ENCODE measurements around the gene TMEM120A.

The TMEM120A gene

GRCh38 chr7:75966190-75966961 lies 28.0 kb downstream of the TMEM120A start:
- TF ChIP-seq CTCF (IDR thresholded peaks at IDR 0.05; ENCODE audit: unreplicated experiment in 3 of 3): no peak
- Mint-ChIP-seq H3K27ac (peak overlapping the region; percentile 70 to 89 (median 87)), H3K36me3 (ENCODE audit: low read depth) (peaks cover 16% of the 10 kb centered on the region), H3K4me1 (peaks cover 67% of the 10 kb centered on the region), H3K27me3 (ENCODE audit: low read depth) (peaks cover 3% of the 10 kb centered on the region), H3K9me3 (no peaks in the 10 kb centered on the region), H3K4me3 (peak overlapping the region in 1 of 3 experiments; percentile 24)

- H3K4me1 Mint-ChIP-seq: peaks cover 67% of the 10 kb centered on the region
- TF ChIP-seq CTCF (IDR thresholded peaks at IDR 0.05; ENCODE audit: unreplicated experiment in 3 of 3): no peak
- H3K27ac Mint-ChIP-seq: peak overlapping the region; percentile 70 to 89 (median 87)
- peak overlapping the region in 1 of 3 experiments; percentile 37 for H3K4me3 Mint-ChIP-seq
- peaks cover 18% of the 10 kb centered on the region for H3K36me3 Mint-ChIP-seq (ENCODE audit: low read depth)
- H3K27me3 Mint-ChIP-seq (ENCODE audit: low read depth): peaks cover 3% of the 10 kb centered on the region
- no peaks in the 10 kb centered on the region for H3K9me3 Mint-ChIP-seq
Observed at GRCh38 chr7:75965617-75966016, 28.8 kb downstream of the TMEM120A start.

- Mint-ChIP-seq H3K4me3 (peak overlapping the region in 2 of 3 experiments; percentile 39 to 54), H3K27ac (peak overlapping the region; percentile 39 to 78 (median 78)), H3K4me1 (peaks cover 52% of the 10 kb centered on the region), H3K9me3 (no peaks in the 10 kb centered on the region), H3K27me3 (ENCODE audit: low read depth) (peaks cover 3% of the 10 kb centered on the region), H3K36me3 (ENCODE audit: low read depth) (peaks cover 23% of the 10 kb centered on the region)
- TF ChIP-seq CTCF (IDR thresholded peaks at IDR 0.05; ENCODE audit: unreplicated experiment in 3 of 3): no peak
Observed at GRCh38 chr7:75963381-75963995, 30.9 kb downstream of the TMEM120A start.

- Mint-ChIP-seq H3K4me3 (no peak overlapping the region), H3K4me1 (peaks cover 50% of the 10 kb centered on the region), H3K9me3 (no peaks in the 10 kb centered on the region), H3K27me3 (ENCODE audit: low read depth) (peaks cover 3% of the 10 kb centered on the region), H3K27ac (peak overlapping the region; percentile 39 to 78 (median 78)), H3K36me3 (ENCODE audit: low read depth) (peaks cover 26% of the 10 kb centered on the region)
- no peak for TF ChIP-seq CTCF (IDR thresholded peaks at IDR 0.05; ENCODE audit: unreplicated experiment in 3 of 3)
Observed at GRCh38 chr7:75962607-75963380, 31.6 kb downstream of the TMEM120A start.

- Mint-ChIP-seq H3K27me3 (ENCODE audit: low read depth) (peaks cover 3% of the 10 kb centered on the region), H3K36me3 (ENCODE audit: low read depth) (peaks cover 22% of the 10 kb centered on the region), H3K4me3 (no peak overlapping the region), H3K27ac (peak overlapping the region; percentile 33 to 77 (median 74)), H3K4me1 (peaks cover 43% of the 10 kb centered on the region), H3K9me3 (no peaks in the 10 kb centered on the region)
- peak in 1 of 3 experiments; percentile 22 for TF ChIP-seq CTCF (IDR thresholded peaks at IDR 0.05; ENCODE audit: unreplicated experiment in 3 of 3)
Observed at GRCh38 chr7:75961218-75961617, 33.2 kb downstream of the TMEM120A start.

Data from nephron (organoid).